ENCODE measurements around the gene CACNA1C.

The CACNA1C gene

DNA sequence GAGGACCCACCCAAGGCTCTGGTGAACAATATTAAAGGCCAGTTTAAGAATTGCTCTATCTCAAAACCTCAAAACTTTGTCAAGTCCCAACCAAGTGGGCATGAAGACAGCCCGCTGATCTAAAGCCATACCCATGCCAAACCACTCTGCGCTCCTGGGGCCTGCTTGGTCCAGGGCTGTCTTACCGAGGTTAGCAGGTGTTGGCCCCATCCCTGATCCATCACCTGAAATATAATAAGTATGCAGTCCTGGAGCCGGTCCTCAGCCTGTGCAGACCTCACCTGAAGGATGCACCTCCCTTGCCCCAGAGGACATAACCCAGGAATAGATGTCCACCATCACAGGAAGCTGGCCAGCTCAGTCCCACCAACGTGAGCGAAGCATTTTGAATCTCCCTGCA is 543.7 kb downstream of the CACNA1C start:
- no peak for DNase-seq (ENCODE audit: low spot score)

DNA sequence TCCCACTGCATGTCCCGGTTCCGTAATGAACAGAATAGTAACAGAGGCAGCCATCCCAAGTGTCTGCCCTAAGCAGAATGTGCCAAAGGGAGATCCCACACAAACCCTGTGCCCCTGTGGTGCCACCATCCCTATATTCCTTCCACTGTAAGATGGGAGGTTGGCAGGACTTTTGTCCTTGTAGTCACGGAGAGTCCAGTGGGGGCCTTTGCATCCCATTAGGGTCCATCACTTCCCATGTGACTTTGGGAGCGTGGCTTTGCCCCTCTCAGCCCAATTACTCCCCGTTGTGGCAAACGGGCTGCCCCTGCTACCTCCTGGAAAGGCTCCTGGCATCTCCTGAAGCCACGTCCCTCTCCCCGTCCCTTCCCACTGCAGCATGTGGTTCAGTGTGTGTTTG is 552.5 kb downstream of the CACNA1C start:
- DNase-seq (ENCODE audit: low spot score): no peak

DNA sequence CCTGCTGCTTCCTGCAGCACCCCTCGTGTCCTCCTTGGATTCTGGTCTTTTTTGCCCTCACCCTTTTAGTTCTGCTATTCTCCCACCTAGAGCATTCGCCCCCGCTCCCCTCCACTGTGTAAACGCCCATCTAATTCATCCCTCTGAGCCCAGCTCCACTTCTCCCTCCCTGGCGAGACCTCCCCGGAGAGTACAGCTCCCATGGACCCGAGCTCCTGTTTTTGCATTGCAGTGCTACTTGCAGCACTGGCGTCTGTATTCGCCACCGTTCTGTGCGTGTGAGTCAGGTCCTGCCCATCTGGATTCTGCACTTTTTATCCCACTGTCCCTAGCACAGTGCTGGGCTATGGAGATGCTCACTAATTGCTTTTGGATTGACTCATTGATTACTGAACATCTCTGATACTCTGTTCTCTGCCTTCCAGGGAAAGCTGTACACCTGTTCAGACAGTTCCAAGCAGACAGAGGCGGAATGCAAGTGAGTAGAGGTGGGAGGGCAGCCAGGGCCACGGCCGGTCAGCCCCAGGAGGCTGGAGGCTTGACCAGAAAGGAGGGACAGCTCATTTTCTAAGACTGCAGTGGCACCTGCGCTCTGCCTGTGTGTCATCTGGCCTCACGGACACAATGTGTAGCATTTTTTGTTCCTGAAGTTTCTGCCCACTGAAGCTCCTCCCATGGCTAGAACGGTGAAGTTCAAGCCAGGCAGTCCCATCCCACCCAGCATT is 553.6 kb downstream of the CACNA1C start:
- no peak for DNase-seq (ENCODE audit: low spot score)

DNA sequence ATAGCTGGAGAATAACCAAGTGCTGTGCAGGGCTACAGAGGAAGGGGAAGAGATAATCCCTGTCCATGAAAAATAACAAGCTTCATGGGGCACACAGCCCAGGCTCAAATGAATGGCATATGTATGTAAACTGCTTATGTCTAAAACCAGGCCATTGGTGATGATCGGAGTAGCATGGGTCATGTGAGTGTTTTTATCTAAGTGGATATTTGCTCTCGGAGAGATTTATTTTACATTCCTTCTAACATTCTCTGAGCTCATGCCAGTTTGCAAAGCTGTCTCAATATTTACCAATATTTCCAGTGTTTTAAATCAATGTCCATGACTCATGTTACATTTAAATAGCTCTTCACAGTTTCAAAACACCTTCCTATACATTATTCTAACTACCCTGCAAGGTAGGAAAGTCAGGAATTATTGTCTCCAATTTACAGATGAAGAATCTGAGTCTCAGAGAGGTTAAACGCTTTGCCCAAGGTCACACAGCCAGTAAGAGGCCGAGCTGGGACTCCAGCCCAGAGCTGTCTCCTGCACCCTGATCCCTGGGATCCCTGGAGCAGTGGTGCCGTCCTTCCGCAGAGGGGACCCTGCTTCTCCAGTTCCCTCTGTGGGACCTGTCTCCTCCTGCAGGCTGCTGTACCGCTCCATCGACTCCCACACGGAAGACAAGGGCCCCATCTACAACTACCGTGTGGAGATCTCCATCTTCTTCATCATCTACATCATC is 555.3 kb downstream of the CACNA1C start:
- no peak for DNase-seq (ENCODE audit: low spot score)

DNA sequence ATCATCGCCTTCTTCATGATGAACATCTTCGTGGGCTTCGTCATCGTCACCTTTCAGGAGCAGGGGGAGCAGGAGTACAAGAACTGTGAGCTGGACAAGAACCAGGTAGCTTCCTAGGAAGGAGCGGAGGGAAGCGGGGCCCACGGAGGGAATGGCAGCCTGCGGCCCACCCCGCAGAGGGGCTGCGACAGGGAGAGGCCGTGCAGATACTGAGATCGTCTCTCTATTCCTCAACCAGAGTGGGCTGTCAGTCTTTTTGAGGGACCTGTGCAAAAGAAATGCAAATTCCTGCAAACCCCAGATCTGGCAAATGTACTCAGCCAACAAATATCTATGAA is 555.8 kb downstream of the CACNA1C start:
- no peak for DNase-seq (ENCODE audit: low spot score)

DNA sequence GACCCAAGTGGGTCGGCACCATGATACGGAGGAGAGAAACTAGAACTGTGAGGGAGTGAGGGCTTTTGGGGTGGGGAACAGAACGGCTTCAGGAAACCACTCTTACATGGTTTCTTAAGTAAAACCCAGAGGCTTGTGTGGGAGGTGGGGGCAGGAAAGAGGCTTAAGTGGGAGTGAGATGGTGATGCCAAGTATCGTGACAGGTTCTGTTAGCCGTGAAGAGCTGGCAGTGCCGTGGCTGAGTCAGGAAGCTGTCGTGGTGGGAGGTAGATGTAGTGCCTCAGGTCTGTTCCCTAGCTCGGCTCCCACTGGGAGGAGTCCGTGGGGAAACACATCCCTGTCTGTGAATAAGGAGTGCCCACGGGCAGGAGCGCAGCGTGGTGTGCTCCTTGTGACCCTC is 556.2 kb downstream of the CACNA1C start:
- DNase-seq (ENCODE audit: low spot score): no peak

DNA sequence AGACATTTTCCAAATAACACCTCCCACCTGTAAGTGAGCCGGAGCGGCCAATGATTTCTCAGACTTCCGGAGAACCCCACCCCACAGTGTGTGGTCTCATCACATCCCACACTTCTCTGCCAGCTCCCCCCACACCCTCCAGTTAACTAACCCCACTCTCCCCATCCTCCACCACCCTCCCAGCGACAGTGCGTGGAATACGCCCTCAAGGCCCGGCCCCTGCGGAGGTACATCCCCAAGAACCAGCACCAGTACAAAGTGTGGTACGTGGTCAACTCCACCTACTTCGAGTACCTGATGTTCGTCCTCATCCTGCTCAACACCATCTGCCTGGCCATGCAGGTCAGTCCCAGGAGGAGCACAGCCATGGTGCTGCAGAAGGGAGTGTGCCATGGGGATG is 557.6 kb downstream of the CACNA1C start:
- no peak for DNase-seq (ENCODE audit: low spot score)

DNA sequence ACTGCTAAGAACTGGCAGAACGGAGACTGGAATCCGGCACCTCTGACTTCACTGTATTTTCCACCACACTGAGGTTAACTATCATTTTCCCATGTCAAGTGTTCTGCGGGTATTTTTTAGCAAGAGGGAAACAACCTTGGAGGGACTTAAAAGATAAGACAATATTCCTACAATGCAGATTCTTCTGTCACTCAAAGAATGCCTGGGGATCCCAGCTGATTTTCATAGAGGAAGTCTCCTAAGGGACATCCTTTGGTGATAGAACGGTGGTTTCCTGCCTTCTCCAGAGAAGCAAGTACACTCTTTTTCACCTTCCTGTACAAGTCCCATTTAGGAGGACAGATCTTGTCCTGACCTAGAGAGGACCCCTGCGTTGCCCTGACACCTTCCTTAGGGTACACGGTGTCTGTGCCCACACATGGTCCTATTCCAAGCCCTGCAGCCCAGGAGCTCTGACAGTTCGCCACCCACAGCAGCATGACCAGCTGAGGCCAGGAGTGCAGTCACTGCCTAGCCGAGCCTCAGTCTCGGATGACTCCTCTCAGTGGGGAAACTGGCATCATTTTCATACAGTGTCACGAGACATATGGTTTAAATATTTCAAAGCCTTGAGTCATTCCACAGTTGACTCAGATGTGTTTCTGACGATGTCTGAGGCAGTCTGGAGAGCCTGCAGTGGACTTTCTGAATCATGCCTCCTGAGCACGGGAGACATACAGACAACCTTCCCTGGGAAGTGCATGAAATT is 560.7 kb downstream of the CACNA1C start:
- DNase-seq (ENCODE audit: low spot score): peak; percentile 91

DNA sequence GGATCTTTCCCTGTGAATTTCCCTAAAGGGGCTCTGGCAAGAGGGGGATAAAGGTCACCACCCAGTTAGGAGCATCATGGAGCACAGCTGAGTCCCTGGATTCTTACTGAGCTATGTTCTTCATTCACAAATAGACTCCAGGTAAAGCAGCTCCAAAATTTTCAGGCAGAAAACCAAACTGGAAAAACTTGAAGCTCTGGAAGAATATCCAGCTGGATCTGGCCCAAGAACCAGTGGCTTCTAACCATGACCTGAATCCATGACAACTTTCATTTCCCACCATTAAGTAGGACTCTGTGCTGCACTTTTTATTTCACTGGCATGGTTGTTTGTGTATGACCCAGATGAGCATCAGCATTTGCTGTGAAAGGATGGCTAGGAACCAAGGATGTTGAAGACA is 561.6 kb downstream of the CACNA1C start:
- no peak for DNase-seq (ENCODE audit: low spot score)

DNA sequence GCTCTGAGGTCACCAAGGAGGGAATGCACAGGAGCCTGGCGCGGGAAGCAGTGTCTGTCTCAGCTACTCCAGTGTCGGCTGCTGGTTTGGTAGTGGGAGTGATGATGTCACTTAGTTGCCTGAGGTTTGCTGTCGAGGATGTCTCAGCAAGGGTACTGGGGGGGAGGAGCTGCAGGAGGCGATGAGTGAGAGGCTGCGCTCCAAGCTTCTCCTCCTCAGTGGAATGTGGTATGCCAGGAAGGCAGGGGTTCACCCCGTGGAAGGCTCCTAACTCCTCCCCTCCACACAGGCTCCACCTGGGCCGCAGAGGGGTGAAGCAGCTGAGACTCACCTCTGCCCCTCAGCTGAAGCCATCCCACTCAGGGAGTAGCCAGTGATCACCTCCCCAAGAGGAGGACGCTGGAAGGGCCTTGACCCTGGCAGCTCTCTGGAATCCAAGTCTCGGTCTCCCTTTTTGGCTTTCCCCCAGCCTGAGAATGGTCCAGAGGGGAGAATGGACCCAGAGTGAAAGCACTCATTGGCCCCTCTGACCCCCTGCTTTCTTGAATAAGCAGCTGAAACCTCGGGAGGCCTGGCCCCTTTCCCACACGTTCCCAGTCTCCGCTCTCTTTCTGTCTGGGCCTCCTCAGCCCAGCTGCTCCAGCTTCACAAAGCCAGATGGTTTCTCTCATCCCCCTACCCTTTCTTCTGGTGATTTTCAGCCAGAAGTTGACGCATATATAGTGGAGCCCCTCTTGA is 563.0 kb downstream of the CACNA1C start:
- DNase-seq (ENCODE audit: low spot score): no peak

DNA sequence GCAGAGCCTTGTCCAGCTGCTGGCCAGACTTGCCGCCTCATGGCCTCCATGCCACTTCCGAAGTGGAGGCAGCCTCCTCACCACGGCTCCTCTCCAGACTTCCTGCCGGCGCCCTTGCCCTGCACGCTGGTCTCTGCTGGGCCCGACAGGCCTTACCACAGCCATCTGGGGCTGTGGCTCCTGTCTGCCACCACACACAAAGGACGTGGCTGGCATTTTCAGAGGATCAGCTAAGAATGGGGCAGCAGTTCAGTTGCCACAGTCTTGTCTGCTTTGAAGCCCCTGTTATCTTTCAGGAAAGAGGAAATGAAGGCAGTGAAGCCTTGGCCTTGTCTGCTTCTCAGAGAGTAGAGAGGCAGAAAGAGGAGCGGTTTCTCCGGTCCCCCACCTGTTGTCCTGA is 564.0 kb downstream of the CACNA1C start:
- DNase-seq (ENCODE audit: low spot score): no peak

DNA sequence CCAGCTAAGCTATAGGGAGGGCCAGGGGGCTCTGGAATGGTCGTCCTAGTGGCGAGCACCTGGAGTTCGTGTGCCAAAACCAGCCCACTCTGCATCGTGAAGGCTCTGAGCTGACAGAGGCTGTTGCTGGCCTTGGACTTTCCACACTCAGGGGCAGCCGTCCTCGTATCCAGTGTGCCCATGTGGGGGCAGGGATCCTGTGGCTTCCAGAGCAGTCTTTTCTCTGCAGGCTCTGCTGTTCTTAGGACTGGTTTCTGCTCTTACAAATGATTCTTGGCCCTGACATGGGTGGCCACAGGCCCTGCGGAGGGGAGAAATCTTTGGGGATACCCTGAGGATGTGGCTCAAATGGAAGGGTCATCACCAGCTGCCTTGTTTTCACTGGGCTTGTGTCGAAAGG is 564.6 kb downstream of the CACNA1C start:
- DNase-seq (ENCODE audit: low spot score): no peak

DNA sequence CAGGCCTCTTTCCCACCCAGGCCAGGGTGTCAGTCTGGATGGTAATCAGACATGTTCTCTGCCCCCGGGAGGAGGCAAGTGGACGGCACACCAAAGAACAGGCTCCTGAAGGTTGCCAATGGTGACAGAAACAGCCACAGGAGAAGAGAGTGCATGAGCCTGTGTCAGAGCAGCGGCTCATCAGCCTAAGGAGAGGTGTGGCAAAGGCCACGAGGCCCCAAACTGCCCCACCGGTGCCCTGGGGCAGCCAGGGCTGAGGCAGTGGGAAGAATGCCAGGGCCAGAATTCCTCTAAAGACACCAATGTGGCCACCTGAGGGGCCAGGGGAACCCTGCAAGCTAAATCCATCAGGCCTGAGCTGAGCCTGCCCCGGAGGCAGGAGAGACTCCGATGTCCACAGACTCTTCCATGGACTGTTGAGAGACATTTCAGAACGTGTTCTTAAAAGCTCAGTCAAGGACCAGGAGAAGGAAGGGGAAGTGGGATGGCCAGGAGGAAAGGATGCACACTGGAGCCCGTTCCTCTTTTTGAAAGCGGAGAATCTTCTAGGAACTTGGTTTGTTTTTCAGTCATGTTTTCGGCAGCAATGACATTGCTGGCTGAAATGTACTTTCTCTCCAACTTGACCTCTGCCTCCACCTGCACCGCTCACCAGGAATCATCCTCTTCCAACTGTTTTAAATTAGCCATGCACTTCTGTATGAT is 565.7 kb downstream of the CACNA1C start:
- DNase-seq (ENCODE audit: low spot score): no peak

DNA sequence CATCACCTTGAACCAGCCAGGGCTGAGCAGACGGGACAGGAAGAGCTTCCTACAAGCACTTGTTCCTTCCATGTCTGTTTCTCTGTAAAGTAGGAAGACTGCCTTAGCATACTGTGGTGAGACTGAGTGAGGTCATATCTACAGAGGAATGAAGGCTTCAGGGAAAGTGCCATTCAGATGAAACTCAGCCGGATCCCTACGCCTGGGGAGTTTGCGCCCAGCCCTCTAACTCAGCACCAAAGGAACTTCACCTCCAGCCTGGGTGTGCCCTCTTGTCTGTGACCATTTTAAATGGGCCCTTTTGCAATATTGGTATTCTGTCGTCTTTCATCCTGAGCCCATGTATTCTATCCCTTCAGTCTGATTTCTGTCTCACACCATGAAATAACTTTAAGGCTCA is 566.3 kb downstream of the CACNA1C start:
- DNase-seq (ENCODE audit: low spot score): no peak

DNA sequence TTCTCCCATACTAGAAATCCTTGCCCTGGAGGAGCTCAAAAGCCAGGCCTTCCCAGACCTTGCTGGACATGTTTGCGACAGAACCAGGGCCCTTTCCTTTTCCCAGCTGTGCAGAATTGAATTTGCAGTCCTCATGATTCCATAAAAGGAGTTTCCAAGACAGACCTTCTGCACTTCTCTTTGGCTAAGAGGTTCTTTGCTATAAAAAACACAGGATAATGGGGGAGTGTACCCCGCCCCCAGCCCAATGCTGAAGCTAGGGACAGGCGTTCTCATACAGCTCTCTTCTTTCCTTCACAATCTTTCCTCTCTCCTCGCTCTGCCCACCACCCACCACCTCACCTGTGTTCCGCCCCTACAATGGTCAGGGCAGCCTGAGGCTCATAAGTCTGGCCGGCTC is 569.7 kb downstream of the CACNA1C start:
- DNase-seq (ENCODE audit: low spot score): no peak

DNA sequence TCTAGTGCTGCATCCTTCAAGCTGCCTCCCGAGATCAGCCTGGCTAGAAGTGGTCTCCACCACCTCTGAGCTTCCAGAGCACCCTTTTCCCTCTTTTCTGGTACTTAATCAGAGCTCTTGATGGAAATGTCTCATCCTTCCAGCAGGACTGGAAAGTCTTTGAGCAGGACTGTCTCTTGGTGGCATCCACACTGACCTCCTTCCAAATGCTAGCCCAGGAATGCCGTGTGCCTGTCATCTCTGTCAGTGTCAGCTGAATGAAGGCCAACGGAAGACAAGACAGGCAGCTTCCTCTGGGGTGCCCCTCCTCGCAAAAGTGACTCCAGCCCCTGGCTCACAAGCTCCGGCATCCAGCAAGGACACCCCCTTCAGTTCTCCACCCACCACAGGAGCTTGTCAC is 570.7 kb downstream of the CACNA1C start:
- DNase-seq (ENCODE audit: low spot score): no peak

DNA sequence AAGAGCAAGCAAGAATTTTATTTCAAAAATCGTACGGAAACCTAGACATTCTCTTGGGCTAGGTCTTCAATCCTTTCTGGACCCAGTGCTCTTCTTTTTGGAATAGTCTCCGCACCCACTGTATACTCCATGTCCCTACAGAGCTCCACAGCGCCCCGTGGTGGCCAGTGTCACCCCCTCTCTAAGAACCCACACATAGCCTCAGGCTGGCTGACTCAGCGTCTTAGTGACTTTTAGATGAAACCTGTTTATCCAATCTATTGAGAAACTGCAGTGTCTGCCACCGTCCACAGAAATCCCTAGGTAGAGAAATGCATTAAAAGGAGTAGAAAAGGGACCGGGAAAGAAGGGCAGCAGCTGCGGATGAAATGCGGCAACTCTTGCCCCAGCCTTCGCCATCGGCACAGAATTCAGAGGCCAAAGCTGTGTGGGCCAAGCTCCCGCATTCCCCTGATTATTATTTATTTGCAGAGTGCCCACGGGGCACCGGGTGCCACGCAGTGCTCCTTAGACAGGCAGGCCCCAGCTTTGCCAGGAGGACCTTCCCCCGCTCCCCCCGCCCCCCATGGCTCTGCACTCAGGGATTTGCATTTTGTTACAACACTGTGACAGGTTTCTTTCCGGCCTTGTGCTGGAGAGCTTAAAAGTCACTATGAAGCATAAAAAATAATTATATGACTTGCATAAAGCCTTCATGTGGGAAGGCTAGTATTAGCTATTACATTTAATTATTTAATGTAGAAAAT is 571.9 kb downstream of the CACNA1C start:
- peak; percentile 19 for DNase-seq (ENCODE audit: low spot score)

DNA sequence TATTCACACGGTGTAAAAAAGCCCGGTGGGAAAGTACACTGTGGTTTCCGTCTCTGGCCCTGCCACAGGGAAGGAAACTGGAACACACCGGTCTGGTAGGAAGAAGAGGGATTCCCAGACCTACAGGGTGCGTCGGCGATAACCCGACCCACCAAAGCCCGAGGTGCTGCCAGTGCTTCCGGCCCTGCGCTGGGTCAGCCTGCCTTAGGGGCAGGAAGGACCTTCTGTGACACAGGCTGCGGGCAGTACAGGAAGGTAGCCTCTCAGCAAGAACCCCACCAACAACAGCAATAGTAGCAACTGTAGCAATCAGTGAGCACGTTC is 572.5 kb downstream of the CACNA1C start:
- no peak for DNase-seq (ENCODE audit: low spot score)

DNA sequence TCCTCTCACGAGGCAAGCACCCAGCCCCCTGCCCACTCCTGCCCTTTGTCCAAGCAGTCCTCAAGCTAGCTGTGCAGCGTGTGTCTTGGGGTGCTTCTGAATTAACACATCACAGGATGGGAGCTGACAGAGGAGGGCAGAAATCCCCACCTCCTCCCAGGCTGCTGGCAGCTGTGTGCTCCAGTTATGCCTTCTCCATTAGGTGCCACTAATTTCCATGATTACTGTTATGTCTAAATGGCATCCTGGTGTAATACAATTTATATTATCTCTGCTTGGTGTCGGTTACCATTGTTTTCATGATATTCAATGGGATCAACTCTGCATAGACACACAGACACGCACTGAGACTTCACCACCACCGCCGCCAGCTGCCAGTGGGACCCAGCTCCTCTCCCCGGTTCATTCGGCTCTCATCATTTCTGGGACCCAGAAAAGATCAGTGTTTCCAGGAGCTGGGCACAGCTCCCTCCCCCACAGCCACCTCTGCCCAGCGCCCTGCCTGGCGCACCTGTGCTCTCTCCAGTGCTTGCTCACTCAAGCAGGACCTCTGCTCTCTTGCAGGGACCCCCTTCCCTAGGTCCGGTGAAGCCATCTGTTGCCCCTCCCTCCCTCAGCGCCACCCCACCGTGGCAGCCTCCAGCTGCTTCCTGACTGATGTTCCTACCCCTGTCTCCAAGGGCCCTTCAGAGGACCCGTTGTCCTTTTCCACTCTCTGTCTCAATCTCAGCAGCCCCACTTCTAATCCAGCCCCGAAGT is 574.5 kb downstream of the CACNA1C start:
- no peak for DNase-seq (ENCODE audit: low spot score)

DNA sequence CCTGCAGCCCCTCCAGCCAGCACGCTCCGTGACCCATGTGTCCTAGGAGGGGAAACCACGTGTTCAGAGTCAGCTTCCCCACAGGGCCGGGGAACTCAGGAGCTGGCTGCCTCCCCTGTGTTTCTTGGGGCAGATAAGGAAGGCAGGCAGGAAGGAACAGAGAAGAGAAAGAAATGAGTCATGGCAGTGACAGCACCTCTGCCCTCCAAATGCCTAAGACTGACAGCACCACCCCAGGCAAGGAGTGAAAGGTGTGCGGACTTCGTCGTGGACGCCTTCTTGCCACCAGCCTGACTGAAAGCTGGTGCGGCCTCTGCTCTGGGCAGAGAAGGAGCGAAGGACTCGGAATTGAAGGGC is 575.0 kb downstream of the CACNA1C start:
- peak; percentile 23 for DNase-seq (ENCODE audit: low spot score)

DNA sequence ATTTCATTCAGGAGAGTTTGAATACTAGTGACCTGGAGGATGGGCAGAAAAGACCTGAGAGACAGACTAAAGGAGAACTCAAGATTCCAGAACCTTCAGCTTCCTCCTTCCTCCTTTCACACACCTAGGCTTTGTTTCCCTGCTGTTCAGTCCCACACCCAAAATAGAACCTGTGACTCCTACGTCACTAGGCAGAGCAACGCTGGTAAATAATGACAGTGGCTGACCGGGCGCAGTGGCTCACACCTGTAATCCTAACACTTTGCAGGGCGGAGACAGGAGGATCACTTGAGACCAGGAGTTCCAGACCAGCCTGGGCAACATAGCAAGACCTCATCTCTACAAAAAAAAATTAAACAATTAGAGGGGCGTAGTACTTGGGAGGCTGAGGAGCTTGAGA is 575.6 kb downstream of the CACNA1C start:
- no peak for DNase-seq (ENCODE audit: low spot score)
